CD4-positive, alpha-beta T cell treated with Interleukin-17A for 4 hours (primary cell): ENCODE data around the gene AK4.
"Not testable (repeated sequence)": the region's sequence is repeated elsewhere in the genome, so short reads cannot be mapped to it uniquely, and the experiment has no call there.

ENCODE experiments used
- DNase-seq: peaks from one replicate; pipeline ENCODE4 v3.0.0-alpha.2; 2020; ENCODE audit warnings: mixed read lengths

The AK4 gene

GRCh38 chr1:65148178-65148547 is at the start of gene AK4:
AK4 (plus strand) TSS chr1:65148203; CDS start chr1:65148408, 205 bp downstream.
- peak; percentile 8 for DNase-seq

- DNase-seq: no peak
Measured at GRCh38 chr1:65103807-65104206, 44.2 kb upstream of the AK4 start.

- DNase-seq: no peak
Measured at GRCh38 chr1:65104854-65105534, 43.0 kb upstream of the AK4 start.

- no peak for DNase-seq
Measured at GRCh38 chr1:65105596-65105995, 42.4 kb upstream of the AK4 start.

GRCh38 chr1:65108025-65108642 is 39.9 kb upstream of the AK4 start:
- no peak for DNase-seq

GRCh38 chr1:65109487-65109886 is 38.5 kb upstream of the AK4 start:
- no peak for DNase-seq

GRCh38 chr1:65112811-65113210 is 35.2 kb upstream of the AK4 start:
- DNase-seq: no peak

GRCh38 chr1:65113298-65113697 is 34.7 kb upstream of the AK4 start:
- no peak for DNase-seq

GRCh38 chr1:65114322-65114721 is 33.7 kb upstream of the AK4 start:
- no peak for DNase-seq

- no peak for DNase-seq
Measured at GRCh38 chr1:65119951-65120350, 28.1 kb upstream of the AK4 start.

- not testable (repeated sequence) for DNase-seq
Measured at GRCh38 chr1:65129104-65129503, 18.9 kb upstream of the AK4 start.

GRCh38 chr1:65138524-65138923 is 9.5 kb upstream of the AK4 start:
- DNase-seq: no peak

GRCh38 chr1:65139793-65140192 is 8.2 kb upstream of the AK4 start:
- not testable (repeated sequence) for DNase-seq

GRCh38 chr1:65141394-65141793 is 6.6 kb upstream of the AK4 start:
- no peak for DNase-seq

- no peak for DNase-seq
Measured at GRCh38 chr1:65141918-65142317, 6.1 kb upstream of the AK4 start.

GRCh38 chr1:65143112-65143658 is 4.8 kb upstream of the AK4 start:
- not testable (repeated sequence) for DNase-seq

- no peak for DNase-seq
Measured at GRCh38 chr1:65146908-65147423, 1.0 kb upstream of the AK4 start.

GRCh38 chr1:65147424-65148177 is 402 bp upstream of the AK4 start:
- DNase-seq: peak; percentile 12

- peak; percentile 14 for DNase-seq
Measured at GRCh38 chr1:65148548-65149350, 746 bp downstream of the AK4 start.

GRCh38 chr1:65149351-65150107 is 1.5 kb downstream of the AK4 start:
- no peak for DNase-seq

GRCh38 chr1:65150108-65150463 is 2.1 kb downstream of the AK4 start:
- DNase-seq: no peak
